Measurements from ENCODE around the gene TRAP1. TPM values are rescaled to one million over a fixed set of nuclear protein-coding genes. Genes with fewer than 3 reads are reported as not detected.

Gene TRAP1
- total and polyA plus RNA-seq, 8 donors: 58.0 to 254 (median 84.0) TPM

DNA sequence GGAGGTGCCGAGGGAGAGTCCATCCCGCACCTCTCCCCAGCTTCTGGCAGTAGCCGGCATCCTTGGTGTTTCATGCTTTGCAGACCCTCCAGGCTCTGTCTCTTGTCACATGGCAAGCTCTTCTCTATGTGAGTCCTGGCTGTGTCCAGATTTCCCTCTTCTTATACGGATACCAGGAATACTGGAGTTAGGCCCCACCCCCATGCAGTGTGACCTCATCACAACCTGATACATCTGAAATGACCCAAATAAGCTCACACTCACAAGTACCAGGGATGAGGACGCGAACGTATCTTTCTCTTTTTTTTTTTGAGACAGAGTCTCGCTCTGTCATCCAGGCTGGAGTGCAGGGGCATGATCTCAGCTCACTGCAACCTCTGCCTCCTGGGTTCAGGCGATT lies 23.3 kb downstream of the TRAP1 start:
- intact Hi-C loops (cut with DNase I): loop anchor here in 1 of 3 donors (5.0 kb wide), 1 partner anchor 183 kb away; no protein-coding TSS in a partner anchor
- DNase-seq (peak in 1 of 6 donors; percentile 8), ATAC-seq (no peak), FAIRE-seq (no peak)
- TF ChIP-seq CTCF (IDR thresholded peaks at IDR 0.05): no peak
- Histone ChIP-seq H3K27ac (peak overlapping the region in 1 of 4 donors; percentile 77), H3K4me3 (no peak overlapping the region), H3K27me3 (no peaks in the 10 kb centered on the region), H3K9me3 (no peaks in the 10 kb centered on the region), H3K36me3 (no peaks in the 10 kb centered on the region), H3K4me1 (peaks cover 8 to 33% (median 31%) of the 10 kb centered on the region in 3 donors)
- 88 to 91% methylated on average over 9 of the region's 9 CpGs for WGBS, 2 donors

DNA sequence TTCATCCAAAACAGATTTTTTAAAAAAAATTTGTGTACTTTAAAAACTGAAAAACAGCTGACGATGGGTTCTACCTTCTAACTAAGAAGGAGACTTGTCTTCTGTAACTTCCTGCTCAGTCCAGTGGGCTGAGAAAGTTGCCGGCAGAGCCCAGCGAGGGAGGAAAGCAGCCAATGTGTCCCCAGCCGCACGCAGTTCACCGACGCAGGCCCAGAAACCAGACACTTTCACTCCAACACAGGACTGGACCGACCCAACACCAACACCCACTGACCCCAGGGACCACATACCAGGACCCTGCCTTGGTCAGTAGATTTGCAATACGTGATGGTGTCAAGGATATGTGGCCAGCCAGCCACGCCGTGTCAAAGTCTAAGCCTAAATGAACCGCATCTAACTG lies 25.6 kb downstream of the TRAP1 start:
- H3K4me3 ChIP-seq: no peak overlapping the region
- 90 to 92% methylated on average over 12 of the region's 12 CpGs for WGBS, 2 donors
- no peak overlapping the region for H3K27ac ChIP-seq
- H3K4me1 ChIP-seq: peaks cover 8 to 29% (median 27%) of the 10 kb centered on the region in 3 donors
- H3K36me3 ChIP-seq: peaks cover 0 to 3% (median 0%) of the 10 kb centered on the region in 3 donors
- intact Hi-C loops (cut with DNase I): loop anchor here in 1 of 3 donors (5.0 kb wide), 1 partner anchor 186 kb away; no protein-coding TSS in a partner anchor
- no peaks in the 10 kb centered on the region for H3K9me3 ChIP-seq
- DNase-seq (peak in 1 of 6 donors; percentile 33), ATAC-seq (no peak), FAIRE-seq (no peak)
- no peaks in the 10 kb centered on the region for H3K27me3 ChIP-seq
- no peak for TF ChIP-seq CTCF (IDR thresholded peaks at IDR 0.05)

DNA sequence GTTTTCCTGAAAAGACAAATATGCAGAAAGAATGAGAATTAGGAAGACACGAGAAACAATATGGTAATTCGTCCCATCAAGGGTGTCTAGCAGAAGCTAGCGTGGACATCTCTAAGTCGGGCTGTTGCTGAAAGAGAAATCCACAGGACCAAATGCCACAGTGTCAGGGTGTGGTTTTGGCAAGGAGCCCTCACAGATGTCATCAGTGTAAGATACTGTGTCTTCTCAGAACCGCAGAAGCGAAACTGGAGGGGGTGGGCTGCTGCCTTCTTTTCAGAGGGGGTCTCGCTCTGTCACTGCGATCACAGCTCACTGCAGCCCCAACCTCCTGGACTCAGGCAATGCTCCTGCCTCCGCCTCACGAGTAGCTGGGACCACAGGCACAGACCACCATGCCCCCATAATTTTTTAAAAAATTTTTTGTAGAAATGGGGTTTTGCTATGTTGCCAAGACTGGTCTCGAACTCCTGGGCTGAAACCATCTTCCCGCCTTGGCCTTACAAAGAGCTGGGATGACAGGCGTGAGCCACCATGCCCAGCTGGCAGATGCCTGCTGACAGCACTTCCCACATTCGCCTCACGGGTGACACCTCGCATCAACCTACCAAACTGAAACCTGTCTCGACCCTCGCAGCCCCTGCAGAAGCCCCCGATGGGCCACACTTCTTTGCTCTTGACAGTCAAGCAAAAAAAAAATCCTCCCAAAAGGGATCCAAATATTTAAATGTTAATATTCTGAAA lies 26.2 kb downstream of the TRAP1 start:
- H3K4me1 ChIP-seq: peaks cover 8 to 25% (median 21%) of the 10 kb centered on the region in 3 donors
- no peaks in the 10 kb centered on the region for H3K27me3 ChIP-seq
- H3K9me3 ChIP-seq: no peaks in the 10 kb centered on the region
- H3K27ac ChIP-seq: no peak overlapping the region
- FAIRE-seq (no peak), ATAC-seq (no peak), DNase-seq (peak in 1 of 6 donors; percentile 40)
- H3K4me3 ChIP-seq: peak overlapping the region in 2 of 4 donors; percentile 11
- peaks cover 0 to 5% (median 4%) of the 10 kb centered on the region in 3 donors for H3K36me3 ChIP-seq
- no peak for TF ChIP-seq CTCF (IDR thresholded peaks at IDR 0.05)
- 82% methylated on average over 19 of the region's 19 CpGs for WGBS, 2 donors
- intact Hi-C loops (cut with DNase I): loop anchor here in 1 of 3 donors (5.0 kb wide), 1 partner anchor 186 kb away; no protein-coding TSS in a partner anchor

GRCh38 chr16:3690470-3690928 lies 26.8 kb downstream of the TRAP1 start:
- peak; percentile 34 for FAIRE-seq
- Histone ChIP-seq H3K36me3 (peaks cover 0 to 11% (median 9%) of the 10 kb centered on the region in 3 donors), H3K4me1 (peaks cover 8 to 21% (median 19%) of the 10 kb centered on the region in 3 donors), H3K9me3 (no peaks in the 10 kb centered on the region), H3K27ac (no peak overlapping the region), H3K4me3 (peak overlapping the region in 2 of 4 donors; percentile 11), H3K27me3 (no peaks in the 10 kb centered on the region)
- peak; percentile 81 to 94 (median 92) for DNase-seq
- peak; percentile 87 to 99 (median 96) for ATAC-seq
- intact Hi-C loops (cut with DNase I): loop anchor here in 1 of 3 donors (5.0 kb wide), 1 partner anchor 187 kb away; no protein-coding TSS in a partner anchor
- peak; percentile 86 to 94 (median 92) for TF ChIP-seq CTCF (IDR thresholded peaks at IDR 0.05)
- WGBS, 2 donors: 17 to 20% methylated on average over 18 of the region's 18 CpGs
